Activated CD4-positive, alpha-beta T cell treated with anti-CD3 and anti-CD28 coated beads for 48 hours (primary cell): Measurements from ENCODE around the gene LAG3.

Source experiments
- DNase-seq: peaks from one replicate; pipeline ENCODE4 v3.0.0-alpha.2; 2020

LAG3 gene

DNA sequence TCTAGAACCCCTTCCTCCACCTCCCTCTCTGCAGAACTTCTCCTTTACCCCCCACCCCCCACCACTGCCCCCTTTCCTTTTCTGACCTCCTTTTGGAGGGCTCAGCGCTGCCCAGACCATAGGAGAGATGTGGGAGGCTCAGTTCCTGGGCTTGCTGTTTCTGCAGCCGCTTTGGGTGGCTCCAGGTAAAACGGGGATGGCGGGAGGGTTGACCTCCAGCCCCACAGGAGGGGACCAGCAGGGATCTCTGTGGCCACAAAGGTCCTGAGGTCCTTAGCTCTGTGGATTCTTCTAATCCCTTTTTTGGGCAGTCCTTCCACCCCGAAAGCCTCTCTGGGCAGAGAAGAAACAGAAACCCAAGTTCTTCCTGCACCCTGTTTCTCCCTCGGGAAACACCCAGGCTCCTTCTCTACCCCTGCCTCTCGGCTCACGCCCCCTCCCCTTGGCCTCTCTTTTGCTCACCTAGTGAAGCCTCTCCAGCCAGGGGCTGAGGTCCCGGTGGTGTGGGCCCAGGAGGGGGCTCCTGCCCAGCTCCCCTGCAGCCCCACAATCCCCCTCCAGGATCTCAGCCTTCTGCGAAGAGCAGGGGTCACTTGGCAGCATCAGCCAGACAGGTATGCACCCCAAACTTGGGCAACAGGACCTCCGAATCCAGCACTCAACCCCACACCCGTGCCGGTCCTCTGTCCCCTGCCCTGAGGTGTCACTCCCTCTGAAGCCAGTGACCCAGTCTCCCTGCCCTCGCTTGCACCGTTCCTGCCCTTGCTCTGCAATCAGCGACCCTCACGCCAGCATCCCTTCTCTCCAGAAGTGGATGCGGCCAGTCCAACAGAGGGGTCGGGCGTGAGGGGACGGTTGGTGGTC is 638 bp downstream of the LAG3 start:
- DNase-seq: no peak

DNA sequence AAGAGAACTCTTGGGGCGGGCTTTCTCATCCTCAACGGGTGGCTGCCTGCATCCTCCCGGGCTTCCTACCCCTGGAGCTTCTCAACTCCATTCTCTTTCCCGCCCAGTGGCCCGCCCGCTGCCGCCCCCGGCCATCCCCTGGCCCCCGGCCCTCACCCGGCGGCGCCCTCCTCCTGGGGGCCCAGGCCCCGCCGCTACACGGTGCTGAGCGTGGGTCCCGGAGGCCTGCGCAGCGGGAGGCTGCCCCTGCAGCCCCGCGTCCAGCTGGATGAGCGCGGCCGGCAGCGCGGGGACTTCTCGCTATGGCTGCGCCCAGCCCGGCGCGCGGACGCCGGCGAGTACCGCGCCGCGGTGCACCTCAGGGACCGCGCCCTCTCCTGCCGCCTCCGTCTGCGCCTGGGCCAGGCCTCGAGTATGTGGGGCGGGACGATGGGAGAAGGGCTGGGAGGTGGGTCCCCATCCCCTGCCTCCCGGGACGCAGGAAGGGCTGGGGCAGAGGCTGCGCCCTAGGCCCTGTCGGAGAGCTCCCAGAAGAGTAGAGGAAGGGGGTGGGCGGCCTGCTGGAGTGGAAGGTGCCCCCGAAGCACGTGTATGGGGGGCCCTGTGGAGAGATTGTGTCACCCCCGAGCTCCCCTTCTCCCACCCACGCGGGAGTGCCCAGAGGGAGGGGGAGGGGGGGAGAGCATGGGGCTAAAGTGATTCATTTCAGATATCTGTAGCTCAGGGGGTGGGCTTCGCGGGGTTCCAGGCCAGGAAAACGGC is 1.5 kb downstream of the LAG3 start:
- peak; percentile 53 for DNase-seq

DNA sequence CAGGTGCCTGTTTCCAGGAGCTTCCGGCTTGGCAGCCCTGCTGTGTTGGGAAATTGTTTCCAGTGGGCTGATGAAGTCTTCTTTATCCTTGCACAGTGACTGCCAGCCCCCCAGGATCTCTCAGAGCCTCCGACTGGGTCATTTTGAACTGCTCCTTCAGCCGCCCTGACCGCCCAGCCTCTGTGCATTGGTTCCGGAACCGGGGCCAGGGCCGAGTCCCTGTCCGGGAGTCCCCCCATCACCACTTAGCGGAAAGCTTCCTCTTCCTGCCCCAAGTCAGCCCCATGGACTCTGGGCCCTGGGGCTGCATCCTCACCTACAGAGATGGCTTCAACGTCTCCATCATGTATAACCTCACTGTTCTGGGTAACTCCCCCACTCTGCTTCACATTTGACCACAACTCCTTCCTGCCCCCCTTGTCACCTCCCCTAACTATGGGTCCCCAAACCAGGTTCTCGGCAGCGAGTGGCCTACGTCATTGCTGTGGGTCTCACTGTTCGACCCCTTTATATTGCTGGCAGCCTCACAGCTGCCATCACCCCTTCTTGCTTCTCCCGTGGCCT is 2.3 kb downstream of the LAG3 start:
- DNase-seq: no peak

DNA sequence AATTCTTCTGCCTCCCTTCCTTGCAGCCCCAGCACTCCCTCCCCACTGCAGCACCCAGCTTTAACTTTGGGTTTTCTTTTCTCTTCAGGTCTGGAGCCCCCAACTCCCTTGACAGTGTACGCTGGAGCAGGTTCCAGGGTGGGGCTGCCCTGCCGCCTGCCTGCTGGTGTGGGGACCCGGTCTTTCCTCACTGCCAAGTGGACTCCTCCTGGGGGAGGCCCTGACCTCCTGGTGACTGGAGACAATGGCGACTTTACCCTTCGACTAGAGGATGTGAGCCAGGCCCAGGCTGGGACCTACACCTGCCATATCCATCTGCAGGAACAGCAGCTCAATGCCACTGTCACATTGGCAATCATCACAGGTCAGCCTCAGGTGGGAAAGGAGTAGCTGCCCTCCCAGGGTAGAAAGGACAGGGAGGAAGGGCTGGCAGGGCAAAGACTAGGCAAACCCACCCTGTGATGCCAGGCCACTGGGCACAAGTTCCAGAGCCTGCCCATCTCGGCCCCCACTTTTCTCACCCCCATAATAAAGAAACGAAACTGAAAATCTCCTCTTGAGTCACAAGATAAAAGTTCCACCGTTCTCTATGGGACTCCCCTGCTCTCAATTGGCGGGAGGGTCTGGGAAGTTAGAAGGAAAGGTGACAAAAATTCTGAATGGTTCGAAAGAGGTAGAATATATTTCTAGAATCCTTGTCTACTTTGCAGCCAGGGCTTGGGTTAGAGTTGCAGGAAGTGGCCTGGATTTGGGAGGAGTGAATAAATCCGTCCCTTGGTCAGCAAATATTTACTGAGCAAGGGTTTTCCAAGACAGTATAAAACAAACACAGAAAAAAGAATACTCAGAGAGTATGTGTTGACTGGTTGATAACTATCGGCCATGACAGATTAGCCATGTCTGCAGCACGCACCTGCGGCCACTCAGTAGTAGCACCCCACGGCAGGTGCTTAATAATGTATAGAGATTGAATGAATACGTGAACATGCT is 3.2 kb downstream of the LAG3 start:
- DNase-seq: no peak

DNA sequence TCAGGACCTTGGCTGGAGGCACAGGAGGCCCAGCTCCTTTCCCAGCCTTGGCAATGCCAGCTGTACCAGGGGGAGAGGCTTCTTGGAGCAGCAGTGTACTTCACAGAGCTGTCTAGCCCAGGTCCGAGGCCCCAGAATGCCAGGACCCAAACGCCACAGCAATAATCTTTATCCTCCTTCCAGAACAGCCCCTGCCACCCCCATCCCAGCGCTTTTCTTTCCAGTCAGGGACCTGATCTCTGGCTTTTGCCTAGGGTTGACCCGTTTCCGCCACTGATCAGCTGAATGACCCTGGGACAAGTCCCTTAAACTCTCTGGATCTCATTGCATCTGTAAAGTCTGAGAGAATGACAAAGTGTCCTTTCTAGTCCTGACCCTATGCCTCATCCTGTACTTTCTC is 5.1 kb downstream of the LAG3 start:
- DNase-seq: no peak

DNA sequence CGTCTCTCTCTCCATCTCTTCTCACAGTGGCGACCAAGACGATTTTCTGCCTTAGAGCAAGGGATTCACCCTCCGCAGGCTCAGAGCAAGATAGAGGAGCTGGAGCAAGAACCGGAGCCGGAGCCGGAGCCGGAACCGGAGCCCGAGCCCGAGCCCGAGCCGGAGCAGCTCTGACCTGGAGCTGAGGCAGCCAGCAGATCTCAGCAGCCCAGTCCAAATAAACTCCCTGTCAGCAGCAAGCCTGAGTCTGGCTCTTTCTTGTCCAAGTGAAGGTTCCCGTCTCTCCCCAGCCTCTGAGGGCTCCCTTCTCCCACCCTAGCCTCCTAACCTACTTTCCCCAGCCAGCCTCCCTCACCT is 5.9 kb downstream of the LAG3 start:
- DNase-seq: no peak

DNA sequence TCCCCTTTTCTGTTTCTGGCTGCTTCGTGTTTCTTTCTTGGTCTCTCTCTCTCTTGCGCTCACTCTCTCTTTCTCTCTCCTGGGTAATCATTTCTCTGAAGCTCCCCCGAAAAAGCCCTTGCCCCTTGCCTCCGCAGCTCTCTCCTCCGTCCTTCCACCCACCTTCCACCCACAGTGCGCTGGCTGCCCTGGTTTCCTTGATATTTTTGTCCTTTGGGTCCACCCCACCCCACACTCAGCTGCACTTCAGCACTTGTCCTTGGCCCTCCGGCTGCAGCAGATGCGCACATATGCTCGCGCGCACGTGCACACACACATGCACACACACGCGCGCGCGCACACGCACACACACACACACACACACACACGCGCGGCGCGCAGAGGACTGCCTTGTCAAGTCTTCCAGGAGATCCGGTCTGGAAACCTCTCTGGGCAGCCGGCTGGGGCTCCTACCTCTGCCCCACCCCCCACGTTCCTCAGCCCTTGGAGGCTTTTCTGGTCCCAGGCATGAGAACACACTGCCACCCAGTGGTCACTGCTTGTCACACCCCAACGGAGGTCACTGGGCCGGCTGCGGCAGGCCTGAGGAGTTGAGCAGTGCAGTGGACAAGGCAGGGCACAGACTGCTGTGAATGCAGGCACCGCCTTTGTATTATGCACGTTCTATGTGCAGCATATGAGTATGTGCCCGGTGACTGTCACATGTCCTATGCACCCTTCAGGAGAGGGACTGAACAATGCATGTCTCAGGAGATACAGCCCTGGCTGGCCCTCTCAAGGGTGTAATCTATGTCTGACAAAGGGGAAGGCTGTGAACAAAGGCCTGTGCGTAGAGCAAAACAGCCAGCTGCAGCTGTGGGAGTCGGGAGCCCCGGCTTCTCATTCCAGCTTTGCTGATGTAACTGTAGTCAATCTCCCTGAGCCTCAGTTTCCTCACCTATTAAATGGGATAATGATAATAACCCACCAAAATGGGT is 6.5 kb downstream of the LAG3 start:
- DNase-seq: peak; percentile 93

DNA sequence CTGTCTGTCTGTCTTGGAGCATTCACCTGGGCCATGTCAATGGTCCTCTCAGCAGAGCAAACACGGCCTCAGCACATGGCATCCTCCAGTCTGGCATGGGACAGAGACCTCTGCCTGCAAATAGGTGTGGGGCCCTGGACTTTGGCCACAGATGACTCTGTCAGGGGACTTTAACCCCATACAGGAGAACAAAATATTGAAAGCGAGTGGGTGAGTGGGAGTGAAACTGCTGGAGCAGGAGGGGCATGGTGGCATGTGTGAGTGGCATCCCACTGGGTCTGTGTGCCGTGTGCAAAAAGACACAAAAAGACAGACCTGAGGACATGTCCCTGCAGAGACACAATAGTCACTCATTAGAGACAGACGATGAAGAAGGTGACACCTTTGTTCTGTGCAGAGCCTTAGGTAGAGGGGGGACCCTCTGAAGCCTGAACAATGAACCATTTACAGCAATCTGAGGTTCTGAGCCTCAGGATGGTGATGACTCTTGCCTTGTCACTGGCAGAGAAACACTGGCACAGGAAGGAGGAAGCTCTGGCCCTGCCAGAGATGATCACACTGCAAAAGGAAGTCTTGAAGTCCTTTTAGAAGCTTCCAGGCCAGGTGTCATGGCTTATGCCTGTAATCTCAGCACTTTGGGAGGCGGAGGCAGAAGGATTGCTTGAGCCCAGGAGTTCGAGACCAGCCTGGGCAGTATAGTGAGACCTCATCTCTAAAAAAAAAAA is 7.5 kb downstream of the LAG3 start:
- DNase-seq: no peak

DNA sequence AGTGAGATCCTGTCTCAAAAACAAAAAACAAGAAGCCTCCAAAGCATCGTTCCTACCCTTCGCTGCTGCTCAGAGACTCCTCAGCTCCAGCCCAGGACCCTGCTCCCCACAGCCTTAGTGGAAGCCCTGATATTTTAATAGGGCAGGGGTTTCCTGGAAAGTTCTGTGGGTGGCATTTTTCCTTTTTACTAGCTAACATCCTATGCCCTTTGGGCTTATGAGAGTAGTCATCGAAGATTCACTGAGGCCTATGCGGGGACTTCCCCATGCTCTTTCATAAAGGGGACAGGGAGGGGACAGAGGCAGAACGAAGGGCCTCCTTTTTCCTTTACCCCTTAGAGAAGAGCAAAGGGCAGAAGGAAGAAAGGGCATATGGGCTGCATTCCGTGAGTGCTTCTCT is 8.3 kb downstream of the LAG3 start:
- DNase-seq: peak; percentile 61

DNA sequence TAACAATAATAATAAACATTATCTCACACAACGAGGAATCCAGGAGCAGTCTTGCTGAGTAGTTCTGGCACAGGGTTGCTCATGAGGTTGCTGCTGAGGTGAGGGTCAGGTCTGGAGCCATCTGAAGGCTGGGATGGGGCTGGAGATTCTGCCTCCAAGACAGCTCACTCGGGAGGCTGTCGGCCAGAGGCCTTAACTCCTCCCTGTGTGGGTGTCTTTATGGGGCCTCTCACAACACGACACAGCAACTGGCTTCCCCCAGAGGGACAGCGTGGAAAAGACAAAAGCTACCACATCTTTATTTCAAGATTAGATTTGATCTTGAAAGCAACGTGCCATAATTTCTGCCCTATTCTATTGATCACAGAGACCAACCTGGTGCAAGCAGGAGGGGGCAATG is 9.8 kb downstream of the LAG3 start:
- DNase-seq: no peak

DNA sequence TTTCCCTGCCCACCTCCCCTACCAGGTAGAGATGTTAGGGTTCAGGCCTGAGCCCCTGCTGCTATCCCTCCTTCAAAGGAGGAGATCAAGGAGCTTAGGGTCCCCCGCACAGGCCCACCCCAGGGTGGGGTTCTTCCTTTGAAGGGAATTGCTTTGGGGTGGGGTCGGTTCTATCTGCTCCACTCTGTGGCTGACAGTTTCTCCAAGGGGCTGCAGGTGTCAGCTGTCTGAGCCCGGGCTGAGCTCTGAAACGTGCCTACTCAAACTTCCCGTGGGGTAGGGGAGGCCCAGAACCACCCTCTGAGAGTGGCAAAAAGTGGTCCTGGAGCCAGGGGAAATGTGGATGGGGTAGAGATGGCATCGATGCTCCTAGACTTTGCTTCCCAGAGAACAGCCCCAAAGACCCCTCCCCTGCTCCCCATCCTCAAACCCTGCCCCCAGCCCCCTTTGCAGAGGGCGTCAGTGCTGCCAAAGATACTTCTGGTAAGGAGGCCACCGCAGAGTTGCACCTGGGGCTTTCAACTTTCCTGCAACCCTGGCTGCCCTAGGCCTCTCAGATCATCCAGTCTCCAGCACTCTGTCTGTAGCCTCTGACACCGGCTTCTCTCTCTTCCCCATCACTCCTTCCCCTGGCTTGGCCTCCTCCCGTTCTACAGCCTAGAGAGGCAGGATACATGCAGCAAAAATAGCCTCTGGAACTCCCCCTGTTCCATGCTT is 10.7 kb downstream of the LAG3 start:
- no peak for DNase-seq

DNA sequence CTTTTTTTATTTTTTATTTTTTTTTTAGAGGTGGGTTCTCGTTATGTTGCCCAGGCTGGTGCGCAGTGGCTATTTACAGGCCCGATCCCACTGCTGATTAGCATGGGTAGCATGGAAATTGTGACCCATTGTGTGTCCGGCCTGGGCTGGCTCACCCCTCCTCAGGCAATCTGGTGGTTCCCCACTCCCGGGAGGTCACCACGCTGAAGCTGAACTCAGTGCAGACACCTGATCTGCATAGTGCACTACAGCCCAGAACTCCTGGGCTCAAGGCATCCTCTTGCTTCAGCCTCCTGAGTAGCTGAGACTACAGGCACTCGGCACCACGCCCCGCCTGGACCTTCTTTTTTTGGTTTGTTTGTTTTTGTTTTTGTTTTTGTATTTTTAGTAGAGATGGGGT is 11.5 kb downstream of the LAG3 start:
- DNase-seq: no peak

DNA sequence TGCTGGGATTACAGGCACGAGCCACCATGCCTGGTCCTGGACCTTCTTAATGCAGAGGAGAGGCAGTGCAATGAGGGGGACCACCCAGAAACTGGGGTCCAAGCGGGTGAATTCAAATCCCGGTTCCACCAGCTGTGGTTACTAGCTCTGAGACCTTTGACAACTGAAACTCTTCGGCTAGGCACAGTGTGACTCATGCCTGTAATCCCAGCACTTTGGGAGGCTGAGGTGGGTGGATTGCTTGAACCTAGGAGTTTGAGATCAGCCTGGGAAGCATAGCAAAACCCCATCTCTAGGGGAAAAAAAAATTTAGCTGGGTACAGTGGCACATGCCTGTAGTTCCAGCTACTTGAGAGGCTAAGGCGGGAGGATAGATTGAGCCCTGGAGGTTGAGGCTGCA is 12.0 kb downstream of the LAG3 start:
- DNase-seq: no peak

DNA sequence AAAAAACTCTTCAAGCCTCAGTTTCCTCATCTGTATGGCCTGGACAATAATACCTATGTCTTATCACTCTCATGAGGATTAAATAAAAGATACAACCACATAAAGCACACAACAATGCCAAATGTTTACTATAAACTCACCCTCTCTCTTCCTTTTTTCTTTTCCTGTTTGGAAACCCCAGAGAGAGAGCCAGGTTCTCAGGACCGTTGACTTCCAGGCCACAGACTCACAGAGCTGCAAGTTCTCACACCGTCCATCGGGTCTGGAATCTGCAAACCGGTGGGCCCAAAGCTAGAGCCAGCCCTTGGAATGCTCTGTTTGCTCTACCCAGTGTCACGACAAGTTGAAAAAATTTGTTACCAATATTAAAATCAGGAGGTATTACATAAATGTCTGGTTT is 12.4 kb downstream of the LAG3 start:
- no peak for DNase-seq

DNA sequence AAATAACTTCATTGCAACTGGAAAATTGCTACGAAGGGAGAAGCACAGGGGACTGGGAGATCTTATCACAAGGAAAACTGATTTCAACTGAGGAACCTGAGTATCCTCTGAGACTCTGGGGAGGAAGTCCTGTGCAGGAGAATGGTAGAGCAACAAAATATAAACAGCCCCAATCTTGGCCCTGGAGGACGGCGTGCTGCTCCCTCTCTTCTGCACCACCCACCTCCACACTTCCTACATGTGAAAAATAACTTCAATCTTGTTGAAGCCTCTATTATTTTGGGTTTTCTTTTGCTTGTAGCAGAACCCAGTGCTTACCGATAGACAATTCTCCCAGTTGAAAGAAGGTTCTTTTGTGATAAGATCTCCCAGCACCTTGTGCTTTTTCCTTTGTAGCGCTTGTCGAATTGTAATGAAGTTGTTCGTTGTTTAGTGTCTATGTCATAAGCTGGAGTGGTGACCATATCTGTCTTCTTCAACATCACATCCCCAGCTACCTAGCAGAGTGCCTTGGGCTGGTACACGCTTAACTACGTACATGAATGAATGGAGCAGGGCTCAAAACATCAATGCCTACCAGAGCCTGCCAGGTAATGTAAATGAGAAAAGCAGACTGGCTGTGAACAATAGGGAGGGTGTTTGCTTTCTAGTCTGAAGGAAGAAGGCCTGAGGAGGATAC is 14.2 kb downstream of the LAG3 start:
- DNase-seq: no peak

DNA sequence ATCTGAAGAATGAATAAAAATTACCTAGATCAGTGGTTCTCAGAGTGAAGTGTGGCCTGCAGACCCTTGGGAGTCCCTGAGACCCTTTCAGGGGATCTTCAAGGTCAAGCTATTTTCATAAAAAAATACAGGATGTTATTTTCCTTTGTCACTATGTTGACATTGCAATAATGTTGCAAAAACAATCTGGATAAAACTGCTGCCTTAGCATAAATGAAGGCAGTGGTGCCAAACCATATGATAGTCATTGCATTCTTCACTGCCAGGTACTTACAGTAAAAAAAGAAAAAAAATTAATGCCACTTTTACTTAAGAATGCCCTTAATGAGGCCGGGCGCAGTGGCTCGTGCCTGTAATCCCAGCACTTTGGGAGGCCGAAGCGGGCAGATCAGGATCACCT is 15.0 kb downstream of the LAG3 start:
- no peak for DNase-seq

DNA sequence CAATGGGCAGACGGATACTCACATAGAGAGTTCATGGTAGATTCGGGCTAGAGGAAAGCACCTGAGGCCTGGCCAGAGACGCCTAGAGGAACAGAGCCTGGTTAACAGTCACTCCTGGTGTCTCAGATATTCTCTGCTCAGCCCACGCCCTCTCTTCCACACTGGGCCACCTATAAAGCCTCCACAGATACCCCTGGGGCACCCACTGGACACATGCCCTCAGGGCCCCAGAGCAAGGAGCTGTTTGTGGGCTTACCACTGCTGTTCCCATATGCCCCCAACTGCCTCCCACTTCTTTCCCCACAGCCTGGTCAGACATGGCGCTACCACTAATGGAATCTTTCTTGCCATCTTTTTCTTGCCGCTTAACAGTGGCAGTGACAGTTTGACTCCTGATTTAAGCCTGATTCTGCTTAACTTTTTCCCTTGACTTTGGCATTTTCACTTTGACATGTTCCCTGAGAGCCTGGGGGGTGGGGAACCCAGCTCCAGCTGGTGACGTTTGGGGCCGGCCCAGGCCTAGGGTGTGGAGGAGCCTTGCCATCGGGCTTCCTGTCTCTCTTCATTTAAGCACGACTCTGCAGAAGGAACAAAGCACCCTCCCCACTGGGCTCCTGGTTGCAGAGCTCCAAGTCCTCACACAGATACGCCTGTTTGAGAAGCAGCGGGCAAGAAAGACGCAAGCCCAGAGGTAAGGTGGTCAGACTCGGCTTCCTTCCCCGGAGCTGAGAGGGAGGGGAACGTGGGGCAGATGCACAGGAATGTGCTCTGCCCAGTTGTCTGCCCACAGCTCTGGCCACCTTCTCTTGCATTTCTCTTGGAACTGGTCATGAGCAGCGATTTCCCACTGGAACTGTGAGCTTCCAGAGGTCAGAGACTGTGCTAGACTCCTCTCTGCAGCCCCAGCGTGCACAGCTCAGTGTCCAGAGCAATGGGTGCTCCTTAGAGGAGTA is 16.9 kb downstream of the LAG3 start, which contains the start of gene CD4:
TSS of gene CD4 (plus strand) at position 557 of the 953 bp plus-strand sequence. CDS start 10,611 bp downstream, outside the sequence.
- DNase-seq: peak; percentile 91

DNA sequence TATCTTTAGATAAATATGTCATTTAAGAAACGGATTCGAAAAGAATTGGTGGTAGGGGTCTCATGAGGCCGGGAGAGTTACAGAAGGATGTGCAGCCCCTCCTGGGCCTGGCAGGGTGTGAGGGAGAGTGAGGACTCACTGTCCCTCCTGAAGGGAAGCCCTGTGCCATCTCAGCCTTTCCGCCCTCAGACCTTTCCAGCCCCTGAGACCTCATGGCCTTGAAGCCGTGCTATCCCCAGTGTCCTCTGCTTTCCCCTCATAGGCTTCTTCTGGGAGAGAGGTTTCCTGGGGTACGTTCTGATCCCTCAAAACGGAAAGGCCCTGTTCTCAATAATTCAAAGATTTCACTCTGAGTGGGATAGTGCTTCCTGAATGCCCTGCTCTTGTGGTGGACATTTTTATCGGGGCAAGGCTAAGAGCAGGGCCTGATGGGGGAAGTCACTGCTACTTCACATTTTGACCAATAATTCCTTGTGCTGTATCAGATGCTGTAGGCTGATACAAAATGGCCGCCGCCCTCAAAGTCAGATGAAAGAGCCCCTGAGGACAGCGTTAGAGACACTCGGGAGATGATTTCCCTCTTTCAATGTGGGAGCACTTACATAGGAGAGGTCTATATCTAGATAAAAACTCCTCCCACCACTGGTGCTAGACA is 18.3 kb downstream of the LAG3 start:
- DNase-seq: peak; percentile 73
